Measurements from ENCODE around the gene ZNF438. TPM values are rescaled to one million over a fixed set of nuclear protein-coding genes. Genes with fewer than 3 reads are reported as not detected.

Gene ZNF438
- total RNA-seq, 2 donors from 2014 or later, result 10.6 to 14.5 TPM

DNA sequence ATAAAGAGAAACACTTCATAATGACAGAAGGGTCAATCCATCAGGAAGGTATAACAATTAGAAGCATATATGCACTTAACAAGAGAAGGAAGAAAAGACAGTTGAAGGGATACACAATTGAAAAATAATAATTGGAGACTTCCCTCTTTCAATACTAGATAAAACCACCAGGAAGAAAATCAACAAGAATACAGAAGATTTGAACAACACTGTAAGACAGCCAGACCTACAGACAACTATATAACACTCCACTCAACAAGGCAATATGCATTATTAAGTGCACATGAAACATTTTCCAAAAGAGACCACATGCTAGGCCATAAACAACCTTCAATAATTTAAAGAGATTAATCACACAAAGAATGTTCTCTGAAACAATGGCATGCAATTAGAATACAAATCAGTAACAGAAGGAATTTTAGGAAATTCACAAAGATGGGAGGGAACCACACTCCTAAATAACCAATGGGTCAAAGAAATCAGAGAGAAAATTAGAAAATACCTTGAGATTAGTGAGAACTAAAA lies 35.1 kb downstream of the ZNF438 start:
- no peaks in the 10 kb centered on the region for H3K36me3 ChIP-seq
- DNase-seq (ENCODE audit: low spot score) (no peak), ATAC-seq (ENCODE audit: insufficient number of reproducible peaks, low FRiP score, low read depth) (no peak)
- H3K9me3 ChIP-seq, result no peaks in the 10 kb centered on the region
- H3K27me3 ChIP-seq (replicated peaks; ENCODE audit: insufficient read depth), result no peaks in the 10 kb centered on the region
- peak overlapping the region; percentile 58 for H3K4me3 ChIP-seq
- H3K4me1 ChIP-seq (ENCODE audit: control insufficient read depth in 1 of 2, low read depth in 2 of 2), result peaks cover 17 to 49% of the 10 kb centered on the region in 2 donors
- TF ChIP-seq, protein P1, sequence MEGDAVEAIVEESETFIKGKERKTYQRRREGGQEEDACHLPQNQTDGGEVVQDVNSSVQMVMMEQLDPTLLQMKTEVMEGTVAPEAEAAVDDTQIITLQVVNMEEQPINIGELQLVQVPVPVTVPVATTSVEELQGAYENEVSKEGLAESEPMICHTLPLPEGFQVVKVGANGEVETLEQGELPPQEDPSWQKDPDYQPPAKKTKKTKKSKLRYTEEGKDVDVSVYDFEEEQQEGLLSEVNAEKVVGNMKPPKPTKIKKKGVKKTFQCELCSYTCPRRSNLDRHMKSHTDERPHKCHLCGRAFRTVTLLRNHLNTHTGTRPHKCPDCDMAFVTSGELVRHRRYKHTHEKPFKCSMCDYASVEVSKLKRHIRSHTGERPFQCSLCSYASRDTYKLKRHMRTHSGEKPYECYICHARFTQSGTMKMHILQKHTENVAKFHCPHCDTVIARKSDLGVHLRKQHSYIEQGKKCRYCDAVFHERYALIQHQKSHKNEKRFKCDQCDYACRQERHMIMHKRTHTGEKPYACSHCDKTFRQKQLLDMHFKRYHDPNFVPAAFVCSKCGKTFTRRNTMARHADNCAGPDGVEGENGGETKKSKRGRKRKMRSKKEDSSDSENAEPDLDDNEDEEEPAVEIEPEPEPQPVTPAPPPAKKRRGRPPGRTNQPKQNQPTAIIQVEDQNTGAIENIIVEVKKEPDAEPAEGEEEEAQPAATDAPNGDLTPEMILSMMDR (IDR thresholded peaks at IDR 0.05), result no peak
- H3K27ac ChIP-seq, result no peak overlapping the region

DNA sequence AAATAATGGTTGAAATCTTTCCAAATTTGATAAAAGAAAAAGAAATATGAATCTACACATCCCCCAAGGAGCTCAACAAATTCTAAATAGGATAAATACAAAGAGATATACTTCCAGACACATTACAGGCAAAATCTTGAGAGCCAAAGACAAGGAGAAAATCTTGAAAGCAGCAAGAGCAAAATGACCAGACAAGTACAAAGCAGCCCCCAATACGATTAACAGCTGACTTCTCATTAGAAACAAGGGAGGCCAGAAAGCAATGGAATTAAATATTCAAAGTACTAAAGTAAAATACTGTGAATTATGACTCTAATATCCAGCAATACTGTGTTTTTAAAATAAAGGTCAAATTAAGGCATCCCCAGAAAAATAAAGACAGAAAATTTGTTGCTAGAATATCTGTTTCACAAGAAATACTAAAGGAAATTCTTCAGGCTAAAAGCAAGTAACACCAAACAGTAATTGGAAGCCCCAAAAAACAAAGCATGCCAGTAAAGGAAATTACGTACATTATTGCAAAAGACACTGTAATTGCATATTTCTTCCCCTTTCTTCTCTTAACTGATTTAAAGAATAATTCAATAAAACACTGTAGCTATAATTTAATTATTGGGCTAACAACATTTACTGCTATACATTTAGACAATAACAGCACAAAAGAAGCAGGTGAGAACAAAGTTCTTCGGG lies 36.4 kb downstream of the ZNF438 start:
- H3K4me1 ChIP-seq (ENCODE audit: control insufficient read depth in 1 of 2, low read depth in 2 of 2), result peaks cover 19 to 53% of the 10 kb centered on the region in 2 donors
- DNase-seq (ENCODE audit: low spot score) (no peak), ATAC-seq (ENCODE audit: insufficient number of reproducible peaks, low FRiP score, low read depth) (no peak)
- no peaks in the 10 kb centered on the region for H3K9me3 ChIP-seq
- H3K27me3 ChIP-seq (replicated peaks; ENCODE audit: insufficient read depth), result no peaks in the 10 kb centered on the region
- H3K4me3 ChIP-seq, result no peak overlapping the region
- H3K27ac ChIP-seq, result no peak overlapping the region
- TF ChIP-seq, protein P1 (IDR thresholded peaks at IDR 0.05), result no peak
- H3K36me3 ChIP-seq, result no peaks in the 10 kb centered on the region

DNA sequence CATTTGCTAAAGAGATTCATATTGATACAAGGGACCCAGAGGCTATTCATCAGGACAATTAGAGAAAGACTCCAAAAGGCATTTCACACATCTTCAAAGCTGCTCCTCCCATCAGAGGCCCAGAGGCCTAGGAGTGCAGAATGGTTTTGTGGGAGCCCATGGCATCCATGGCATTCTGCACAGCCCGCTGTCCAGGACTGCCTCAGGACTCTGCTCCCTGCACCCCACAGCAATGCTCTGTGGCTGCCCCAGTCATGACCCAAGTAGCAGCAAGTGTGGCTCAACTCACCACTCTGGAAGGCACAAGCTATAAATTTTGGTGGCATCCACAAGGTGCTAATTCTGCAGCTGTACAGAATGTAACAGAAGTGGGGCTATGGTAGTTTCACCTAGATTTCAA lies 38.5 kb downstream of the ZNF438 start:
- TF ChIP-seq, protein P1 (IDR thresholded peaks at IDR 0.05), result no peak
- no peak for DNase-seq (ENCODE audit: low spot score)

DNA sequence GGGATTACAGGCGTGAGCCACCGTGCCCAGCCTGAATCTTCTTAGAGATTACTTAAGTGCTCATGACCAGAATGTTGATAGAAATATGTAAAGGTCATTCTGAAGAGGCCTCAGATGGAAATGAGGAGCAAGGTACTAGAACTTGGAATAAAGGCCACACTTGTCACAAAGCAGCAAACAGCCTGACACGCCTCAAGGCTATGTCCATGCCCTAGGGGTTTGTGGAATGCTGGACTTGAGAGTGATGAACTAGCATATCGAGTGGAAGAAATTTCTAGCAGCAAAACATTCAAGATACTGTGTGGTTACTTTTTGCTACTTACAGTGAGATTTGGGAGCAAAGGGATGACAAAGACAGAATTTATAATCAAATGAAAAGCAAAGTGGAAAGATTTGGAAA lies 39.0 kb downstream of the ZNF438 start:
- no peak overlapping the region for H3K4me3 ChIP-seq
- H3K9me3 ChIP-seq, result no peaks in the 10 kb centered on the region
- DNase-seq (ENCODE audit: low spot score), result no peak
- no peaks in the 10 kb centered on the region for H3K27me3 ChIP-seq (replicated peaks; ENCODE audit: insufficient read depth)
- H3K27ac ChIP-seq, result peak overlapping the region in 1 of 2 donors; percentile 59
- ATAC-seq (ENCODE audit: insufficient number of reproducible peaks, low FRiP score, low read depth), result no peak
- TF ChIP-seq, protein P1 (IDR thresholded peaks at IDR 0.05), result no peak
- no peaks in the 10 kb centered on the region for H3K36me3 ChIP-seq
- peaks cover 18 to 42% of the 10 kb centered on the region in 2 donors for H3K4me1 ChIP-seq (ENCODE audit: control insufficient read depth in 1 of 2, low read depth in 2 of 2)

More for the DNA sequence above, 38.5 kb downstream of the ZNF438 start:
- Histone ChIP-seq H3K27me3 (replicated peaks; ENCODE audit: insufficient read depth) (no peaks in the 10 kb centered on the region), H3K9me3 (no peaks in the 10 kb centered on the region), H3K36me3 (no peaks in the 10 kb centered on the region), H3K4me1 (ENCODE audit: control insufficient read depth in 1 of 2, low read depth in 2 of 2) (peaks cover 18 to 43% of the 10 kb centered on the region in 2 donors), H3K4me3 (no peak overlapping the region), H3K27ac (peak overlapping the region in 1 of 2 donors; percentile 59)
- ATAC-seq (ENCODE audit: insufficient number of reproducible peaks, low FRiP score, low read depth), result no peak

DNA sequence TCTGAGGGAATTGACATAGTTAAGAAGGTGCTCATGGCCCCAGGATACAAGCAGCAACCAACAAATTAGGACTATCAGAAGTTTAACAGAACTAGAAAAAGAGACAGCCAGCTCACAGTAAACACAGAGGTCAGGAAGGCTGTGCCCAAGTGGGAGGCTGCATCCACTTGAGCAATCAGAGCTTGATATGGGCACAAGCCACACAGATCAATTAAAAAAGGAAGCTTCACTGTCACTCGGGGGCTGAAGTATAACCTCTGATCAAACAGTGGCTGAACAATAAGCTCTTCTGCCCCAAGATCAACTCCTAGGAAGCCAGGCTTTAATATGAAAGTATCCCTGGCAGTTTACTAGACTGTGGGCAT lies 40.0 kb downstream of the ZNF438 start:
- peaks cover 22 to 37% of the 10 kb centered on the region in 2 donors for H3K4me1 ChIP-seq (ENCODE audit: control insufficient read depth in 1 of 2, low read depth in 2 of 2)
- TF ChIP-seq, protein P1 (IDR thresholded peaks at IDR 0.05), result no peak
- no peaks in the 10 kb centered on the region for H3K36me3 ChIP-seq
- H3K27ac ChIP-seq, result peak overlapping the region; percentile 33 to 50
- no peaks in the 10 kb centered on the region for H3K27me3 ChIP-seq (replicated peaks; ENCODE audit: insufficient read depth)
- no peaks in the 10 kb centered on the region for H3K9me3 ChIP-seq
- ATAC-seq (ENCODE audit: insufficient number of reproducible peaks, low FRiP score, low read depth) (no peak), DNase-seq (ENCODE audit: low spot score) (no peak)
- no peak overlapping the region for H3K4me3 ChIP-seq
